GM19324 (cell line): Measurements from ENCODE around the gene AP4B1.
A peak's percentile ranks its signal among the peaks of the same experiment; 100 is the strongest.
"Not testable (repeated sequence)": the region's sequence is repeated elsewhere in the genome, so short reads cannot be mapped to it uniquely, and the experiment has no call there.

ENCODE experiments used
- ATAC-seq: cut with Tn5 transposase; IDR thresholded peaks from one replicate; pipeline ENCODE4 v1.9.1; 2021; ENCODE audit warnings: mild to moderate bottlenecking, moderate library complexity; ENCODE audit not compliant: unreplicated experiment, low FRiP score

Gene AP4B1

GRCh38 chr1:113860891-113861290 lies 43.7 kb downstream of the AP4B1 start:
- ATAC-seq: no peak

DNA sequence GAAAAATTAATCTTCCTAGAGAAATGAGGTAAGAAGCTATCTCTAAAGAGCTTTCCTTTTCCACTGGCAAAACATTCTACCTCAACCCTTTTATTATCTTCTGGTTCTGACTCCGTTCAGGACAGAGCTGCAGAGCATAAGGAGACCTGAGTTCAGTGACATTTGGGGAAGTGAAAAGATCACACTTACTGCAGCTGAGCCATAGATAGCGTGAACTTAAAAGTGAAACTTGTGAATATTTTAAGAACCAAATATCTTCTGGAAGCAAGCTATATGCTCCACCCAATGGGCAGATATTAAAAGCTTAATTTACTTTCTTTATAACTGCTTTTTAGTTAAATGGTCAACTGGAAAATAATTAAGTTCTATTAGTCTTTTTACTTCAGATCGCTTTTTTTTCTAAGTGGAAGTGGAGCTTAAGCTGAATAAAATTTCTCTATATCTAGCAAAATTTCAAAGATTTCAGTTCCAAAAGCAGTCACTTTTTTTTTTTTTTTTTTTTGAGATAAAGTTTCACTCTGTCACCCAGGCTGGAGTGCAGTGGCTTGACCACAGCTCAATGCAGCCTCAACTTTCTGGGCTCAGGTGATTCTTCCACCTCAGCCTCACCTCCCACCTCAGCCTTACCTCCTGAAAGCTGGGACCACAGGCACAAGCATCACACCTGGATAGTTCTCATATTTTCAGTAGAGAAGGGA lies 45.0 kb downstream of the AP4B1 start:
- ATAC-seq: peak; percentile 77

- no peak for ATAC-seq
Measured at GRCh38 chr1:113858982-113859381, 45.6 kb downstream of the AP4B1 start.

DNA sequence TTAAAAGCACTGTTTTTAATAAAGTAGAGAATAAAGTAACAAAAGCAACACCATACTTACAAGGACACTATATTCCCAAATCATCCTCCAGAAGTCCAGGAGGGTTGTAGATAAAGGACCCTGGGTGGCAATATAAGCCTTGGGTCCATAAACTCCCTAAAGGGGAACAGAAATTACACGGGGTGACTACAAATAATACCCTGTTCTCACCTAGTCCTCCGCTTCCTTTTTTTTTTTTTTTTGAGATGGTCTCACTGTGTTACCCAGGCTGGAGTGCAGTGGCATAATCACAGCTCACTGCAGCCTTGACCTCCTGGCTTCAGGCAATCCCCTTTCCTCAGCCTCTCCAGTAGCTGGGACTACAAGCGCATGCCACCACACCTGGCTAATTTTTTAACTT lies 46.2 kb downstream of the AP4B1 start:
- peak; percentile 50 for ATAC-seq

GRCh38 chr1:113857776-113858175 lies 46.8 kb downstream of the AP4B1 start:
- ATAC-seq: no peak

- ATAC-seq: no peak
Measured at GRCh38 chr1:113856401-113856790, 48.2 kb downstream of the AP4B1 start.

DNA sequence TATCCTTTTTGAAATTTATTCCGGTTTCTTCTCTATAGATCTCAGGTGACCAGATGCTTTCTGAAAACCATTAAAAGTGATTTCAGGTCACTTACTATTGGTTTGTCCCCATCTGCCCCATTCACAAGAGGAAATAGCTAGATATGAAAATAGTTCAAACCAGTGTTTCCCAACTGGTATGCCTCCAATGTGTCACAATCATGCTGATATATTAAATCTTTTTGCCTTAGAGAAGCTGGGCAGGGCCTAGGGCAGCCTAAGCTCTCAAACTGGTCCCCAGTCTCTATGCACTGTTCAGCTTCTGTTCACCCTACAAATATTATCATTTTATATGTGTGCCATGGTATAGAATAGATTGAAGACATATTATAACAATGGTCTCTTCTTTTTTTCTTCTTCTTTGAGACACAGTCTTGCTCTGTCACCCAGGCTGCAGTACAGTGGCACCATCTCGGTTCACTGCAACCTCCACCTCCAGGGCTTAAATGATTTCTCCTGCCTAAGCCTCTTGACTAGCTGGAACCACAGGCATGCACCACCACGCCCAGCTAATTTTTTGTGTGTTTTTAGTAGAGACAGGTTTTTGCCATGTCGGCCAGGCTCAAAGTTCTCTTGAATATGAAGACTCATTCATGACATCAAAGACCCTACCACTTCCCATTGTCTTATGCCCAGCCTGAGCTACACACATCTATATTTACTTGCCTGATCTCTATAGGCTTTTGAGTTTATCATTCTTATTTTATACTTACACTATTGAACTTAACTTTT lies 48.8 kb downstream of the AP4B1 start:
- ATAC-seq: no peak

DNA sequence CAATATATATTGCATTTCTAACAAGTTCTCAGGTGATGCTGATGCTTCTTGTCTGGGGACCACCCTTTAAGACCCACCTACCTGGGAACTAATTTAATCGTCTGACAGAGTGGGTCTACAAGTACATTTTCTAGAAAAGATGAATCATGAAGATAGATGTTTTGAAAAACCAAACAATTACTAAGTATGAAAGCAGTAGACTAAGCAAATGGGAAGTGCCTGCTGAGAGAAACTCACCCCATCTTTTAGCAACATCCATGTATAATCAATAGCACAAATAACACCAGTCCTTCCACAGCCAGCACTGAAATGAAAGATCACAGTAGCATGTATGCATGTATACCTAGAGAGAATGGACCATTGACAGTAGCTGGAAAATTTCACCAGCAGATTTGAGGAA lies 50.4 kb downstream of the AP4B1 start:
- ATAC-seq: no peak

DNA sequence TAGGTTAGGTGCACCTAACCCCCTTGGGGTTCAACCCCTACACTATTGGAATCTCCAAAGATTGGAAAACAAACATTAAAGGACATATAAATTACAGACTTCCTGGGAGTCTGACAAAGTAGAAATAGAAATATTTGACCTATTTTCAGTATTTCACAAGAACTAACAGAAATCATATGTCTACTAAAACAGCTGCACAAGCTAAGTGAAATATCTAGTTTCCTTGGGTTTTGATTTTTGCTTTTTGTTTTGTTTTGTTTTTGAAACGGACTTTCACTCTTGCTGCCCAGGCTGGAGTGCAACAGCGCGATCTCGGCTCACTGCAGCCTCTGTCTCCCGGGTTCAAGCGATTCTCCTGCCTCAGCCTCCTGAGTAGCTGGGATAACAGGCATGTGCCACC lies 51.9 kb downstream of the AP4B1 start:
- not testable (repeated sequence) for ATAC-seq

GRCh38 chr1:113850127-113850796 lies 54.3 kb downstream of the AP4B1 start:
- ATAC-seq: no peak

DNA sequence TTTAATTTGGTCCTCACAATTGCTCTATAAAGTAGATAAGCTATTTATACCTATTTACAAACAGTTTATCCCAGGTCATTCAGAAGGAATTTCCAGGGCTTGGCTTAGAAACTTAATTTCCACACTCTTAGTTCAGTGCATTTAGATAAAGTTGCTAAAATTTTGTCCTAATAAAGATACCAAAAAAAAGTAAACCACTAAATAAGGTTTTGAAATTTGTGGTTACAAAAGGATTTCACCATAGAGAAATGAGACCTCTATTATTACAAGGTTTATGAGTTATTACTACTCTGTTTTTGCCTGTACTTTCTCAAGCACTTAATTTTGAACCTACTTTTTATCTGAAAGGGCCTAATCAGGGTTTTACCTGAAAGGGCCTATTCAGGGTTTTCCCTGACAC lies 55.5 kb downstream of the AP4B1 start:
- no peak for ATAC-seq

DNA sequence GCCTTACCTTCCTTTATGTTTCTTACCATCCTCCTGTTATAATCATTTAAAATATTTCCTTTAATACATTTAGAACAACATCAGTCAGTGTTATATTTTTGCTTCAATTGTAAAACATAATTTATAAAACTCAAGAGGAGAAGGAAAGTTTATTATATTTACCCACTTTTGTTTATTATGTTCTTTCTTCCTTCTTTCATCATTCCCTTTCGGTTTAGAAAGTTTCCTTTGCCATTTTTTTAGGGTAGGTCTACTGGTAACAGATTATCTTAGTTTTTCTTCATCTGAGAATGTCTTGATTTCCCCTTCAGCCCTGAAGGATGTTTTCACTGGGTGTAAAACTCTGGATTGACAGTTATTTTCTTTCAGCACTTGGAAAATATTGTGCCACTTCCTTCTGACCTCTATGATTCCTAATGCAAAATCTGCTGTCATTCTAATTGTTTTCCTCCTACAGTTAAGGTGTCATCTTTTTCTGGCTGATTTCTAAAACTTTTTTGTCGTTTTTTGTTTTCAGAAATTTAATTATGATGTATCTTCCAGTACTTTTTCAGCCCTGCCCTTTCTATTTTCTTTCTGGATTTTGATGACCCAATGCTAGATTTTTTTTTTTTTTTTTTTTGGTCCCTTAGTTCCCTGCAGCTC lies 58.1 kb downstream of the AP4B1 start:
- no peak for ATAC-seq
